ENCODE data around the gene CHFR. TPM values are rescaled to one million over a fixed set of nuclear protein-coding genes. Genes with fewer than 3 reads are reported as not detected.
"Not testable (repeated sequence)": the region's sequence is repeated elsewhere in the genome, so short reads cannot be mapped to it uniquely, and the experiment has no call there.

The CHFR gene
- total RNA-seq, 1 donor from 2014 or later: 37.1 TPM

GRCh38 chr12:132824053-132824452, 63.4 kb downstream of the CHFR start:
- no peaks in the 10 kb centered on the region for H3K9me3 ChIP-seq
- DNase-seq (ENCODE audit: extremely low spot score in 2 of 2): no peak
- H3K4me3 ChIP-seq: no peak overlapping the region
- no peaks in the 10 kb centered on the region for H3K27me3 ChIP-seq
- intact Hi-C loops (cut with DNase I): no loop called here
- H3K27ac ChIP-seq: no peak overlapping the region
- H3K4me1 ChIP-seq: peaks cover 50% of the 10 kb centered on the region
- peaks cover 0 to 66% of the 10 kb centered on the region in 2 donors for H3K36me3 ChIP-seq
- TF ChIP-seq POLR2AphosphoS5 (IDR thresholded peaks at IDR 0.05; ENCODE audit: insufficient read depth in 1 of 2, low read depth in 1 of 2): no peak
- no peak for TF ChIP-seq CTCF (IDR thresholded peaks at IDR 0.05)
- TF ChIP-seq POLR2A (IDR thresholded peaks at IDR 0.05): no peak

- Histone ChIP-seq H3K4me3 (no peak overlapping the region), H3K36me3 (peaks cover 0 to 73% of the 10 kb centered on the region in 2 donors), H3K4me1 (peaks cover 13% of the 10 kb centered on the region), H3K27me3 (no peaks in the 10 kb centered on the region), H3K9me3 (no peaks in the 10 kb centered on the region), H3K27ac (no peak overlapping the region)
- no peak for DNase-seq (ENCODE audit: extremely low spot score in 2 of 2)
- no peak for TF ChIP-seq POLR2A (IDR thresholded peaks at IDR 0.05)
- TF ChIP-seq POLR2AphosphoS5 (IDR thresholded peaks at IDR 0.05; ENCODE audit: insufficient read depth in 1 of 2, low read depth in 1 of 2): no peak
- TF ChIP-seq CTCF (IDR thresholded peaks at IDR 0.05): no peak
- intact Hi-C loops (cut with DNase I): no loop called here
Measured at GRCh38 chr12:132818562-132818961, 68.8 kb downstream of the CHFR start.

- Histone ChIP-seq H3K36me3 (peaks cover 0 to 73% of the 10 kb centered on the region in 2 donors), H3K4me1 (no peaks in the 10 kb centered on the region), H3K27me3 (no peaks in the 10 kb centered on the region), H3K9me3 (no peaks in the 10 kb centered on the region), H3K27ac (no peak overlapping the region), H3K4me3 (no peak overlapping the region)
- TF ChIP-seq POLR2A (IDR thresholded peaks at IDR 0.05) (no peak), CTCF (IDR thresholded peaks at IDR 0.05) (no peak), POLR2AphosphoS5 (IDR thresholded peaks at IDR 0.05; ENCODE audit: insufficient read depth in 1 of 2, low read depth in 1 of 2) (no peak)
- no peak for DNase-seq (ENCODE audit: extremely low spot score in 2 of 2)
- intact Hi-C loops (cut with DNase I): no loop called here
Measured at GRCh38 chr12:132814232-132814631, 73.2 kb downstream of the CHFR start.

GRCh38 chr12:132813443-132813842, 74.0 kb downstream of the CHFR start:
- H3K36me3 ChIP-seq: peaks cover 0 to 72% of the 10 kb centered on the region in 2 donors
- H3K27me3 ChIP-seq: no peaks in the 10 kb centered on the region
- DNase-seq (ENCODE audit: extremely low spot score in 2 of 2): no peak
- no peak overlapping the region for H3K4me3 ChIP-seq
- TF ChIP-seq POLR2A (IDR thresholded peaks at IDR 0.05) (no peak), CTCF (IDR thresholded peaks at IDR 0.05) (no peak), POLR2AphosphoS5 (IDR thresholded peaks at IDR 0.05; ENCODE audit: insufficient read depth in 1 of 2, low read depth in 1 of 2) (no peak)
- H3K4me1 ChIP-seq: no peaks in the 10 kb centered on the region
- no peaks in the 10 kb centered on the region for H3K9me3 ChIP-seq
- intact Hi-C loops (cut with DNase I): no loop called here
- H3K27ac ChIP-seq: no peak overlapping the region

- TF ChIP-seq POLR2AphosphoS5 (IDR thresholded peaks at IDR 0.05; ENCODE audit: insufficient read depth in 1 of 2, low read depth in 1 of 2) (no peak), POLR2A (IDR thresholded peaks at IDR 0.05) (no peak), CTCF (IDR thresholded peaks at IDR 0.05) (no peak)
- intact Hi-C loops (cut with DNase I): no loop called here
- no peak overlapping the region for H3K4me3 ChIP-seq
- no peak overlapping the region for H3K27ac ChIP-seq
- no peaks in the 10 kb centered on the region for H3K9me3 ChIP-seq
- DNase-seq (ENCODE audit: extremely low spot score in 2 of 2): no peak
- no peaks in the 10 kb centered on the region for H3K27me3 ChIP-seq
- H3K36me3 ChIP-seq: peaks cover 0 to 72% of the 10 kb centered on the region in 2 donors
- H3K4me1 ChIP-seq: no peaks in the 10 kb centered on the region
Measured at GRCh38 chr12:132812631-132813305, 74.6 kb downstream of the CHFR start.

- intact Hi-C loops (cut with DNase I): not testable (repeated sequence)
Measured at GRCh38 chr12:132809391-132809790, 78.0 kb downstream of the CHFR start.

More at GRCh38 chr12:132809391-132809790, 78.0 kb downstream of the CHFR start:
- not testable (repeated sequence) for H3K27ac ChIP-seq; DNase-seq (ENCODE audit: extremely low spot score in 2 of 2); H3K9me3 ChIP-seq; H3K4me1 ChIP-seq; H3K27me3 ChIP-seq; H3K4me3 ChIP-seq
- H3K36me3 ChIP-seq: peaks cover 0 to 74% of the 10 kb centered on the region in 2 donors

All from vagina (tissue), 2 donors.